ENCODE data around the gene HINT2.

Gene HINT2

GRCh38 chr9:35840881-35841644, 26.2 kb upstream of the HINT2 start:
- DNase-seq = no peak

GRCh38 chr9:35839926-35840325, 25.1 kb upstream of the HINT2 start:
- DNase-seq = no peak

- DNase-seq = no peak
Measured at GRCh38 chr9:35836595-35836994, 21.8 kb upstream of the HINT2 start.

- DNase-seq = no peak
Measured at GRCh38 chr9:35835766-35836165, 20.9 kb upstream of the HINT2 start.

GRCh38 chr9:35835216-35835632, 20.4 kb upstream of the HINT2 start:
- DNase-seq = peak in 1 of 5 donors; percentile 24

GRCh38 chr9:35834260-35835215, 19.7 kb upstream of the HINT2 start:
- no peak for DNase-seq

- no peak for DNase-seq
Measured at GRCh38 chr9:35832814-35833213, 18.0 kb upstream of the HINT2 start.

GRCh38 chr9:35831040-35831439, 16.2 kb upstream of the HINT2 start:
- no peak for DNase-seq

GRCh38 chr9:35829764-35830096, 14.9 kb upstream of the HINT2 start:
- no peak for DNase-seq

GRCh38 chr9:35829084-35829763, 14.4 kb upstream of the HINT2 start, which contains the start of gene TMEM8B:
TSS of gene TMEM8B (plus strand) at chr9:35829228. CDS start at chr9:35829448, 220 bp downstream.
- peak; percentile 91 to 96 (median 93) for DNase-seq

- peak in 1 of 5 donors; percentile 22 for DNase-seq
Measured at GRCh38 chr9:35828716-35829083, 13.9 kb upstream of the HINT2 start, which contains the start of gene FAM221B. TSS of gene FAM221B (minus strand) at chr9:35828732. CDS start at chr9:35826161, 2,571 bp downstream.

- no peak for DNase-seq
Measured at GRCh38 chr9:35827486-35827885, 12.6 kb upstream of the HINT2 start.

- peak in 1 of 5 donors; percentile 48 for DNase-seq
Measured at GRCh38 chr9:35826071-35826701, 11.3 kb upstream of the HINT2 start.

GRCh38 chr9:35822926-35823325, 8.1 kb upstream of the HINT2 start:
- no peak for DNase-seq

GRCh38 chr9:35820076-35820475, 5.2 kb upstream of the HINT2 start:
- DNase-seq = no peak

- DNase-seq = no peak
Measured at GRCh38 chr9:35818341-35818740, 3.5 kb upstream of the HINT2 start.

GRCh38 chr9:35816708-35817107, 1.9 kb upstream of the HINT2 start:
- DNase-seq = no peak

- peak in 1 of 5 donors; percentile 55 for DNase-seq
Measured at GRCh38 chr9:35814106-35814840, 569 bp downstream of the HINT2 start.

- no peak for DNase-seq
Measured at GRCh38 chr9:35813434-35814105, 1.3 kb downstream of the HINT2 start.

- peak; percentile 93 to 98 (median 95) for DNase-seq
Measured at GRCh38 chr9:35812025-35812602, 2.7 kb downstream of the HINT2 start, which contains the start of gene SPAG8. TSS of gene SPAG8 (minus strand) at chr9:35812262. CDS start at chr9:35812147, 115 bp downstream.

Measured in T-helper 1 cell (primary cell).